RCC 7860 (cell line): Measurements from ENCODE around the gene SLC25A39.
"Not testable (repeated sequence)": the region's sequence is repeated elsewhere in the genome, so short reads cannot be mapped to it uniquely, and the experiment has no call there.

ENCODE experiments used
- DNase-seq: peaks from one replicate; pipeline ENCODE4 v3.0.0-alpha.2; 2015; ENCODE audit warnings: low spot score
- FAIRE-seq: peaks from 2 replicates; lab custom pipeline; 2012; peaks lifted over from hg19 to GRCh38; lab: Jason Lieb, UNC

SLC25A39 gene, protein sequence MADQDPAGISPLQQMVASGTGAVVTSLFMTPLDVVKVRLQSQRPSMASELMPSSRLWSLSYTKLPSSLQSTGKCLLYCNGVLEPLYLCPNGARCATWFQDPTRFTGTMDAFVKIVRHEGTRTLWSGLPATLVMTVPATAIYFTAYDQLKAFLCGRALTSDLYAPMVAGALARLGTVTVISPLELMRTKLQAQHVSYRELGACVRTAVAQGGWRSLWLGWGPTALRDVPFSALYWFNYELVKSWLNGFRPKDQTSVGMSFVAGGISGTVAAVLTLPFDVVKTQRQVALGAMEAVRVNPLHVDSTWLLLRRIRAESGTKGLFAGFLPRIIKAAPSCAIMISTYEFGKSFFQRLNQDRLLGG

GRCh38 chr17:44324571-44325275 is at the start of gene SLC25A39:
Gene SLC25A39 (minus strand): TSS chr17:44324823. CDS start chr17:44323562, 1,261 bp downstream.
- peak; percentile 77 for DNase-seq
- no peak for FAIRE-seq

- FAIRE-seq (no peak), DNase-seq (no peak)
These were observed 47.4 kb upstream of the SLC25A39 start for GRCh38 chr17:44372036-44372435.

GRCh38 chr17:44369414-44370023 is 44.9 kb upstream of the SLC25A39 start:
- FAIRE-seq, DNase-seq: not testable (repeated sequence)

GRCh38 chr17:44368391-44369243 is 44.0 kb upstream of the SLC25A39 start:
- DNase-seq, FAIRE-seq: not testable (repeated sequence)

- FAIRE-seq (no peak), DNase-seq (no peak)
These were observed 42.8 kb upstream of the SLC25A39 start for GRCh38 chr17:44367231-44367979.

GRCh38 chr17:44365051-44365450 is 40.4 kb upstream of the SLC25A39 start:
- not testable (repeated sequence) for FAIRE-seq

DNA sequence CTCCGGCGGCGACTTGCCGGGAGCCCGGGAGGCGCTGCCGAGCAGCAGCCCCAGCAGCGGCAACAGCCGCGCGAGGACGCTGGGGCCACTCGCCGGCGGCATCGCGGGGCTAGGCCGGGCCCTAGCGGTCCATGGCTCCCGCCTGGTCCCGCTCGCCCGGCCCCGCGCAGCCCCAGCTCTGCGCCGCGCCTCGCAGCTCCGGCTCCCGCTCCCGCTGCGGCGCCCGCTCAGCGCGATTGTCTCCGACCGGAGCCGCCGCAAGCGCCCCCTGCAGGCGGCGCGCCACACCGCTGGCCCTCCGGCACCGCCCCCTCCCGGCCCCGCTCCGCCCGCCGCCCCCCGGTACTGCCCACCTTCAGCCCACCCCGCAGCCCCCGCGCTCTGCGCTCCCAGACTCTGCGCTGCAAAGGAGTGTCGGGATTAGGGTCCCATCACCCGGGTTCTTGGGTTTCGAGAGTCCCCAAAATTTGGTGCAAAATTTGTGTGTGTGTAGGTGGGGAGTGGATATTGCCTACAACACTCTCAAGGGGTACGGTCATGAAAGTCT is 39.1 kb upstream of the SLC25A39 start, which contains the start of gene FAM171A2:
TSS of gene FAM171A2 (minus strand) at position 241 of the 547 bp plus-strand sequence. CDS start at position 102, 139 bp downstream.
- DNase-seq = peak; percentile 12

More at GRCh38 chr17:44365051-44365450, 40.4 kb upstream of the SLC25A39 start:
- not testable (repeated sequence) for DNase-seq

GRCh38 chr17:44362949-44363612 is 38.5 kb upstream of the SLC25A39 start:
- FAIRE-seq = no peak
- DNase-seq = no peak

More for the DNA sequence above, 39.1 kb upstream of the SLC25A39 start, which contains the start of gene FAM171A2:
- no peak for FAIRE-seq

DNA sequence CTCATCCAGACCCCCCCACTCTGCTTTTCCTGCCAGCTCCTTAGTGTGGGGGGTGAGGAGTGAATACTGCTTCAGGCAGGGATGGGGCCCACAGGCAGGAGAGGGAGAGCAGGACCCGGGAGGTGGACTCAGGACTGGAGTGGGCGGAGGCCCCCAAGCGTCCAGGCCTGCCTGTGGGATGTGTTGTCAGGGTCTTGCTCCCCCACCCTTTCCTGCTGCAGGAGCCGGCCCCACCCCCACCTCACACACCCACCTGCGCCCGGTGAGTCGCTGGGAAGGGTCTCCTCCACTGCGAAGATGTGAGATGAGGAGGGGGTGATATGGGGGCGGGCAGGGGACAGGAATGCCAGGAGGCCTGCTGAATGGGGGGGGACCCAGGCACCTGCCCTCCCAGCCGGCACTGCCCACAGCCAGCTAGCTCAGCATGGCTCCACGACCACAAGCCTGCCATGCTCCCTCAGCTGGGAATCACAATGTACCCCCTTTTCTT is 37.9 kb upstream of the SLC25A39 start:
- FAIRE-seq (no peak), DNase-seq (no peak)

GRCh38 chr17:44361292-44362260 is 37.0 kb upstream of the SLC25A39 start:
- FAIRE-seq (no peak), DNase-seq (no peak)

GRCh38 chr17:44360826-44361225 is 36.2 kb upstream of the SLC25A39 start:
- DNase-seq = no peak
- FAIRE-seq = no peak

- no peak for FAIRE-seq
- DNase-seq = no peak
These were observed 35.5 kb upstream of the SLC25A39 start for GRCh38 chr17:44360144-44360533.

GRCh38 chr17:44359458-44360143 is 35.0 kb upstream of the SLC25A39 start:
- DNase-seq = no peak
- FAIRE-seq = no peak

DNA sequence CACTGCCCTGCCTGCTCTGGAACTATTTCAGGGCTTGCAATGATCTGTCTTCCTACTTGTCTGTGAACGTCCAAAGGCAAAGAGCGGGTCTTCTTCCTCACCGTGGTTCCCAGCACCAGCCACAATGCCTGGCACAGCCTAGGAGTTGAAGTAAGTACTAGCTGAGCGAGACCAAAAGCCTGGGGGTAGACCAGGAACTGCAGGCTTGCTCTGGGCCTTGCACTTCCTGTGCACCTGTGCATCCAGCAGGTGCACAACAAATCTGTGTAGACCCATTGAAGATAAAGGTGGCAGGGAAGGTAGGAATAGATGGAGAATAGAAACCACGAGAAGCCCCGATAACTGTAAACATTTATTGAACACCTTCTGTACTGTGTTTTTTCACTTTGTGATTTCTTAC is 34.4 kb upstream of the SLC25A39 start:
- FAIRE-seq (no peak), DNase-seq (no peak)

DNA sequence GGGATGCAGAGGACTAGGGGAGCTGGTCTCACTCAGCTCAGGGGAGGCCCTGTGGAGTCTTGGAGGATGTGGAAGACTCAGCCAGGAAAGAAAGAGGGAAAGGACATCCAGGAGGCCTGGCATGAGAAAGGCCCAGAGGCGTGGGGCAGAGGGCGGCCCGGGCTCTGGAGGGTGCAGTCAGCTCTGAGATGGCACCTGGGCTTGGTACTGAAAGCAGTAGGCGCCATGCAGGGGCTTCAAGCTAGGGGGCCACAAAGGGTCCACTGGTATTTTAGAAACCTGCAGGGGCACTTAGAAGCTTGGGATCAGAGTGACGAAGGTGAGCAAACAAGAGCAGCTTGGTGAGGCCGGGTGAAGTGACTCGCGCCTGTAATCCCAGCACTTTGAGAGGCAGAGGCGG is 33.4 kb upstream of the SLC25A39 start:
- FAIRE-seq (no peak), DNase-seq (no peak)

GRCh38 chr17:44356241-44356640 is 31.6 kb upstream of the SLC25A39 start:
- no peak for DNase-seq
- no peak for FAIRE-seq

DNA sequence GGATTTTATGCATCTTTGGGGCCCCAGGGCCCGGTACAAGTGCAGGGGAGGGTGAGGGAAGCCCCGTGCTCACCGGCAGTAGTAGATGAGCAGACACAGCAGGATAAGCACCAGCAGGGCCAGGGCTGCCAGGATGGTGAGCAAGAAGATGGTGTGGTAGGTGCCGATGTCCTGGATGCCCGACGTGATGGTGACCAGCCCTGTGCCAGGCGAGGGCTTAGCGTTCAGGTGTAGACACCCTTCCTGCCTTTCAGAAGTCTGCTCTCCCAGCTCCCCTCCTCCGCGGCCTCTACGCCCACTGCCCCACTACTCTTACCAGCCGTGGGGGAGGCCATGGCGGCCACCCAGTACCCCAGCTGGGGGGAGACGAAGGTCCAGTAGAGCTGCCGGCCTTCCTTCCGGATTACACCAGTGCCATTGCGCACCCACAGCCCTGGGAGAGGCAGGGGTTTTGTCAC is 31.0 kb upstream of the SLC25A39 start:
- FAIRE-seq = no peak
- no peak for DNase-seq
